Jurkat, Clone E6-1 (cell line): Measurements from ENCODE around the gene TPPP2. TPM values are rescaled to one million over a fixed set of nuclear protein-coding genes. Genes with fewer than 3 reads are reported as not detected.
"Not testable (repeated sequence)": the region's sequence is repeated elsewhere in the genome, so short reads cannot be mapped to it uniquely, and the experiment has no call there.

Experiments used
- DNase-seq: peaks from one replicate; pipeline ENCODE4 v3.0.0-alpha.2; 2011; ENCODE audit warnings: low read depth, low spot score
- H3K4me3 ChIP-seq: 2 replicates; pipeline ENCODE4 v1.5.1; 2011; ENCODE audit warnings: mild to moderate bottlenecking, low read length, control low read depth, moderate library complexity
- polyA plus RNA-seq: library from polyadenylated mRNA; unstranded; fragments of >200 nt; gene quantifications from one replicate; pipeline ENCODE4 v1.2.1, GENCODE V29; 2012; ENCODE audit warnings: missing spikeins; ENCODE audit not compliant: insufficient read length, insufficient read depth

TPPP2 gene
- not detected for polyA plus RNA-seq

DNA sequence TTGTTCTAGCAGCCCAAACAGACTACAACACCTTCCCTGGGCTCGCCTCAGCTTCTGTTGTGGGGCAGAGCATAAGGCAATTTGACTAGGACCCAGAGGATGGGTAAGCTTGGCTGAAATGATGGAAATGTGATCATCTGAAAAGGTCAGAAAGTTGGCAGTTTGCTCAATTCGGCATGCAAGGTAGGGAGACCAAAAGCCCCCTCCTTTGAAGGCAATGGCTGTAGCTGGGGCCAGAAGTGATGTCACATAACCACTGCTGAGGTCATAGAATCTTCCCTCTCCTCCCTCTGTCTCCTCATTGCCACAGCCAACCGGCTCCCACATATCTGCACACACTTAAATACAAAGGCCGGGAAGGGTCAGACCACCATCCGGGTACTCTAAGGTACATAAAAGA, at the start of gene TPPP2:
TSS of gene TPPP2 (plus strand) at position 301 of the 400 bp plus-strand sequence. CDS start 365 bp downstream, outside the sequence.
- no peak within 1 kb of the TSS for H3K4me3 ChIP-seq
- no peak for DNase-seq

DNA sequence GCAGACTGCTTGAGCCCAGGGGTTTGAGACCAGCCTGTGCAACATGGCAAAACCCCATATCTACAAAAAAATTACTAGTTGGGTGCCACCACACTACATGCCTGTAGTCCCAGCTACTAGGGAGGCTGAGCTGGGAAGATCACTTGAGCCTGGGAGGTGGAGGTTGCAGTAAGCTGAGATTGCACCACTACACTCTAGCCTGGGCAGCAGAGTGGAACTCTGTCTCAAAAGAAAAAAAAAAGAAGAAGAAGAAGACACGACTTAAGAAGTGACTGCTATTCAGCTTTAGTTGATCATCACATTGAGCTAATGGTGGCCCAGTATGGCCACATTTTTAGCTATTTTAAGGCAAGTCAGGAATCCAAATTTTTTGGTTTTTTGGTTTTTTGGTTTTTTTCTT, 49.1 kb upstream of the TPPP2 start:
- no peak for DNase-seq

DNA sequence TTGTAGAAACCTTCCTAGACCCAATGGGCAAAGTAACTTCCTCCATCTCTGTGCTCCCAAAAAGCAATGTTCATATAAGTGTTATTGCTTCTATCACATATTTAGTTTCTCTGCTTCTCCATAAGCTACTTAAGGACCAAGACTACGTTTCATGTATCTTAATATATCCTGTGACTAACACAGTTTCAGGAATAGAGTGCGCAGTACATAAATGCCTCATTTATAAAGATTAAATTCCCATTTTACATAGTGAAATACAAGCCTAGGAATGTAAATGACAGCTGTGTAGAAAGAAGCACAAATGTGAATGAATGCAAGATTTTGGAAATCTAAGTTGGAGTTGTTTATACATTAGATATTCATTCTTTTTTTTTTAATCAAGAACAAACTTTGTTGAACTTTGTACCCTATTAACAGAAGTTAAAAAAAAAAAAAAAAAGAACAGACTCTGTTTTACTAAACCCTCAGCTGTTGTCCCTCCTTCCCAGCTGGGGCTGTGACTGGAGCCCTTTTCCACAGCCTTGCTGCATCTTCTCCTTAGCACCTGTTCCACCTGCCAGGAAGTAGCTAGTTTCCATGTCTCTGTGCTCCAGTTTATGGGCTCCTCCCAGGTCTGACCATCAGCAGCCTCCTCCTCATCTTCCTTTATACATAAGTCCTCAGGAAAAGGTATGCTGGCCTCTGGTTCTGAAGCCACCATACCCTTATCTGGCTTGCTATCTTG, 47.2 kb upstream of the TPPP2 start:
- H3K4me3 ChIP-seq: no peak overlapping the region
- no peak for DNase-seq

More for the DNA sequence above, 49.1 kb upstream of the TPPP2 start:
- H3K4me3 ChIP-seq: no peak overlapping the region

DNA sequence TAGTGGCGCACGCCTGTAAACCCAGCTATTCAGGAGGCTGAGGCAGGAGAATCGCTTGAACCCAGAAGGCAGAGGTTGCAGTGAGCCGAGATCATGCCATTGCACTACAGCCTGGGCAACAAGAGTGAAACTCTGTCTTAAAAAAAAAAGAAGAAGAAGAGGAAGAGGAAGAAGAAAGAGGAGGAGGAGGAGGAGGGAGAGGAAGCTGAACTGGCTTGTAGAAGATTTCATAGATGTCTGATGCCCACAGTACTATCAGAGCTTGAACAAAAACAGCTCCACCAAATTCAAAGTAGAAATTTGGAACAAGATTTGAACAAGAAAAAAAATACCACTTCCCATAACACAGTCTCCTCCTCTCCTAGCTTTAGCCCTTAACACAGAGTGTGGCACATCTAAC, 44.4 kb upstream of the TPPP2 start:
- H3K4me3 ChIP-seq, DNase-seq: not testable (repeated sequence)

DNA sequence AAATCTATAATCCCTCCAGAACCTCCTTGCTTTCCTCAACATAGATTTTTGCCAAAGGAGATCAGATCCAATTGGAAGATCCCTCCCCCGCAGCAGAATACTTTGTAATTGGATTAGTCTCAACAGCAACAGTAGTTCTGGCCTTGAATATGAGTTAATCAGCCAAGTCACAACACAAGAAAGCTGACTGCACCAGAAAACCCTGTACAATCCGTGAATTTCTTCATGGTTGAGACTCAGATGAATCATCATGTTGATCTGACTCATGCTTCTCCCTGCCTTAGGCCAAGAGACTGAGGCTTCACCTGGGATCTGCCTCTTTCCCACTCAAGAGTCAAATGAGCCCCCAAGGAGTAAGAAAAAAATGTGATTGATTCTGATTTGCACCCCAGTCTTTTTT, 43.2 kb upstream of the TPPP2 start:
- no peak for DNase-seq
- no peak overlapping the region for H3K4me3 ChIP-seq

DNA sequence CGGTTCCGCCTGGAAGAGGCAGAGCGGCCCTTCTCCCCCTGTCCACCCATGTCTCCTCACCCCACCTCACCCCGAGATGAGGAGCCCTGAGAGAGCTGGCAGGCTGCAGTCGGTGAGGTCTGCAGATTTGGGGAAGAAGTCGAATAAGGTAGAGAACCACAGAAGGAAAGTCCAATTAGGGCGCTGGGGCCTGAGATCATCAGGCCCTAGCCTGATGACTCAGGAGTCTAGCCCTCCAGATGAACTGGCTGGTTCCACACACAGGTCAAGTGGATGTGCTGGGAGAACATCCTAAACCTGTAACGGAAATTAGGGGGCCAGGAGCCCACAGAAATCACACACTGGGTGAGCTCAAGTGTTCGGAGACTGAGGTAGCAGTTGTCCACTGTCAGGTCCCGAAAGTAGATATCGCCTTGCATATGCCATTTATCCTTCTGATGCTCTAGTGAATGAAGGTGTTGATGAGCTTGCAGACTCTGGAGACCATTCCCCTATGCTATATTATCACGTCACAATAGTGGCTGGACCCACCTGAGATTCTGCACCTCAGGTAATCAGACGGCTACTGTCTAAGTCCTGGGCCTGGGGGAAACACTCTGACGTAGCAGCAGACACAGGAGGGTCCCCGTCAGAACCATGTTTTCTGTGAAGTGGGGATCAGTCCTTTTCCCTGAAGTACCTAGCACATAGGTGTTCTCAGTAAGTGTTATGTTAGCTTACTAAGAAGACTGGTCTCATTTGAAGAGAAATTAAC, 41.1 kb upstream of the TPPP2 start:
- DNase-seq: no peak
- H3K4me3 ChIP-seq: peak overlapping the region; percentile 99

DNA sequence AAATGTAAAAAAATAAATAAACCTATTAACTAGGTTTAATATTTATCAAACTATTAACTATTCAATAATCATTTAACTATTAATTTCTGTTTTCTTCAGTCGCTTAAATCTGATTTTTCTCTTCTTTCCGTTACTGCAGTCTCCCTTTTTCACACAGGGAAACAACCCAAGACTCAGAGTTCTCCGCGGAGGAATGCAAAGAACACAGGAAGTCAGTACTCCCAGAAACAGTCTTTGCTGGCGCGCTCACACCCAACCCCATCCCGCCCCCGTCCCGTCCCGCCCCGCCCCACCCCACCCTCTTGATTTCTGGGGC, 40.6 kb upstream of the TPPP2 start:
- peak overlapping the region; percentile 99 for H3K4me3 ChIP-seq
- no peak for DNase-seq

DNA sequence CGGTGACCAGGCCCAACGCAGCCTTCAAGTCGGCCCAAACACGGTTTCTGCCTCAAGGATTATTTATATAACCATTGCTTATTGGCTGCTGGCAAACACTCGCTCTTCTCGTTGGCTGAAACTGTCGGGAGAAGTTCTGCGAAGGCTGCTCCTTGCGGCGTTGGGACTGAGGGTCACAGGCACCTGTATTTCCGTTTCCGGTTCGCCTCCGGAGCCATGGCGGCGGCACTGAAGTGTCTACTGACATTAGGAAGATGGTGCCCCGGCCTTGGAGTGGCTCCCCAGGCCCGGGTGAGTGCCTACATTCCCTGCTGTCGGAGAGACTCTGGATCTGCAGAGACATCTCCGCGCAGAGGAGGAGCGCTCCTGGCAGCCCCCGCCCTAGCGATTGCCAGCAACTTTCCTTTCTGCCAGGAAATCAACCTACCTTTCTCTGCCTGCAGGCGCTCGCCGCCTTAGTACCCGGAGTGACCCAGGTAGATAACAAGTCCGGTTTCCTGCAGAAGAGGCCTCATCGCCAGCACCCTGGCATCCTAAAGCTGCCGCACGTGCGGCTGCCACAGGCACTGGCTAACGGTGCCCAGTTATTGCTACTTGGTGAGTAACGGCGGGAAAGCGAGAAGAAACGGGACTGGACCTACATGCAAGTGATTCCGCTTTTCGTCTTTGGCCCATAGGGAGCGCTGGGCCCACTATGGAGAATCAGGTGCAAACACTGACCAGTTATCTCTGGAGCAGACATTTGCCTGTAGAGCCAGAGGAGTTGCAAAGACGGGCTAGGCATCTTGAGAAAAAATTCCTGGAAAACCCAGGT, 40.0 kb upstream of the TPPP2 start, which contains the start of gene METTL17:
TSS of gene METTL17 (plus strand) at position 194 of the 814 bp plus-strand sequence. CDS start at position 217, 23 bp downstream.
- H3K4me3 ChIP-seq: peak within 1 kb of the TSS; percentile 99
- DNase-seq: peak; percentile 96

DNA sequence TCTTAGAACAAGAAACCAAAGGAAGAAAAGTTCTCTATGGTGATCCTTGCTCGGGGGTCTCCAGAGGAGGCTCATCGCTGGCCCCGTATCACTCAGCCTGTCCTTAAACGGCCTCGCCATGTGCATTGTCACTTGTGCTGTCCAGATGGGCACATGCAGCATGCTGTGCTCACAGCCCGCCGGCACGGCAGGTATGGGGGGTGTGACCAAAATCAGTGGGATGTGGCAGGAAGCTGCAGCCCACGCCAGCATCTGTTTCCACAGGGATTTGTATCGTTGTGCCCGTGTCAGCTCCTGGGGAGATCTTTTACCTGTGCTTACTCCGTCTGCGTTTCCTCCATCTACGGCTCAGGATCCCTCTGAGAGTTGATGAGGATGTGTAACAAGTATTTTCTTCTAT, 33.5 kb upstream of the TPPP2 start:
- DNase-seq: no peak
- no peak overlapping the region for H3K4me3 ChIP-seq

DNA sequence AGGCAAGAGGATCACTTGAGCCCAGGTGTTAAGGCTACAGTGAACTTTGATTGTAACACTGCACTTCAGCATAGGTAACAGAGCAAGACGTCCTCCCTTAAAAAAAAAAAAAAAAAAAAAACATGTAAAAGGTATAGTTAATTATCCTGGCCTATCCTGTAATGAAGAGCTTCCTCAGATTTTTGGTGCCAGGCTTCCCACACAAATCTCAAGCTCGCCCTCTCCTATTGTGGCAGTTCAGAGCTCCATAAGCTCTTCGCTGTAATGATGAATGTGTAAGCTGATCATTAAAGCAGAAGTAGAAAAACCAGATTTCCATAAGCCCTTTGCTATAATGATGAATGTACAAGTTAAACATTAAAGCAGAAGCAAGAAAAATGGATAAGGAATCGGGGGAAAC, 32.9 kb upstream of the TPPP2 start:
- no peak for DNase-seq
- no peak overlapping the region for H3K4me3 ChIP-seq

DNA sequence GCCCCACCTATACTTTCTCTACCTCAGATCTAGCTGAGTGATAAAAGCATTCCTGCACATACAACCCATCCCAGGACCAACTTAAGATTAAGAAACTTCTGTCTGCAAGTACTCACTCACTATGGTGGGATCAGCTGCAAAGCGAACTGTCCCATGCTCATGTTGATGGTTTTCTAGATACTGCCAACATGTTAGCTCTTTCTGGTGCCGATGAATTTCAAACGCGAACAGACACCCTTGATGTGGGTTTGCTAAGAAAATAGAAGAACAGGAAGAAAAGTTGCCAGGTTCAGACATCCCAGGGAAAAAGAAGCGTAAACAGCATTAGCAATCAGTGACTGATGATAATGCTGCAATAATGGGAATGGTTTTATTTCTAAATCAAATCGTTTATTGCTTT, 32.5 kb upstream of the TPPP2 start:
- H3K4me3 ChIP-seq: no peak overlapping the region
- DNase-seq: peak; percentile 33

DNA sequence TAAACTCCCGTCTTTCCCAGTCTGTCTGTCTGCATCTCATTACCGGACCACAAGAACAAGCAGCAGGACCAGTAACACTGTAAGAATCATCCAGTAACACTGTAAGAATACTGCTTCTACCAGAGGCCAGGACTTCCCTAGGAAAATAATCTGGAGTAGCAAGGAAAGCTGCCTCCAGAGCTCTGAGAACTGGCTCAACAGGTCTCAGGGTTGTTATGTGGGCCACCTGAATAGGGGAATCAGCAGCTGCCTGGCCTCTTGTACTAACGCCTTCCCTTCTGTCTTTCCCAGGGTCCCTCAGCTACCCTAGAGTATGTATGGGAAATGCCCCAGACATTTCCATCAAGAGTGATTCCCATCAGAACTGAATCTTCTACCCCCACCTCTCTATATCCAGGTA, 31.9 kb upstream of the TPPP2 start:
- no peak for DNase-seq

DNA sequence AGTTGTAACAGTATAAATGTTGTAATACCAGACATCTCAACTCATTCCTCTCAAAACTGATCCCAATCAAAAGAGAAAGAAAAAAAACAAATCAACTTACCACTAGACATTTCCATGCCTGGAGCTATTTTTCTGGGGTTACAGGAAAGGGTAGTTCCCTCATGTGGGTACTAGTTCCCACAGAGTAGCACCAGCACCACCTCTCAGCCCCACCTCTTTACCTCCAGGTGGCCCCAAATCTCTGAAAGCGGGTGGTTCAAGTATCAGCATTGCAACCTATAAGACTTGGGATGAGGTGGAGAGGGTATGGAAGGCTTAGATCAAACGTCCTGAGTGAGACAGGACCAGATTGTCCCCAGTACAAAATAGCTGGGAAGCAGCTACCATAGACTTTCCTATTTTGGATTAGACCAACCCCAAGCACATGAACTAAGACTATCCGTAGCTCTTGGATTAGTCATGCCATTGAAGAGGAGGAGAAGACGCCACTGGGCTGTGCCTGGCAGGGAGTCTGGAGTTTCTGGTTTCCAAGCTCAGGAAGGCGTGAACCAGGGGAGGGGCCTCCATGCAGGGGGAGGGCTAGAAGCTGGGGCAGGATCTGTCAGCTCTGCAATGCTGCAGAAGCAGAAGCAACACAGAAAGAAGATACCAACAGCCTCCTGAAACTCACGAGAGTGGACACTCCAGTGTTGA, 31.2 kb upstream of the TPPP2 start, which contains the start of gene SLC39A2:
TSS of gene SLC39A2 (plus strand) at position 620 of the 693 bp plus-strand sequence. CDS start 154 bp downstream, outside the sequence.
- no peak within 1 kb of the TSS for H3K4me3 ChIP-seq
- DNase-seq: no peak

More for the DNA sequence above, 31.9 kb upstream of the TPPP2 start:
- H3K4me3 ChIP-seq: no peak overlapping the region

DNA sequence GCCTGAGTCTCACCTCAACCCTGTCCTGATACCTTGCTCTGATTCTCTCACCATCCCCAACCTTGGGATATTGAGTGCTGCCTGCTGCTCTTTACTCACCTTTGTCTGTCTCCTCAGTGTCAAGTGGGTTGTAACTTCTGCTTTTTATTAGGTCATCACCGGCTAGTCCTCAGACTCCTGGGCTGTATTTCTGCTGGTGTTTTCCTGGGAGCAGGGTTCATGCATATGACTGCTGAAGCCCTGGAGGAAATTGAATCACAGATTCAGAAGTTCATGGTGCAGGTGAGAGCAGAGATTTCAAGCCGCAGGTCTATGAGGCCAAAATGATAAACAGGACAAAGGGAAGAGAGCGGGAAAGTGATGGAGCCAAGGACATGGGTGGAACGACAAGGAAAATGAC, 30.4 kb upstream of the TPPP2 start:
- DNase-seq: no peak
- H3K4me3 ChIP-seq: no peak overlapping the region

DNA sequence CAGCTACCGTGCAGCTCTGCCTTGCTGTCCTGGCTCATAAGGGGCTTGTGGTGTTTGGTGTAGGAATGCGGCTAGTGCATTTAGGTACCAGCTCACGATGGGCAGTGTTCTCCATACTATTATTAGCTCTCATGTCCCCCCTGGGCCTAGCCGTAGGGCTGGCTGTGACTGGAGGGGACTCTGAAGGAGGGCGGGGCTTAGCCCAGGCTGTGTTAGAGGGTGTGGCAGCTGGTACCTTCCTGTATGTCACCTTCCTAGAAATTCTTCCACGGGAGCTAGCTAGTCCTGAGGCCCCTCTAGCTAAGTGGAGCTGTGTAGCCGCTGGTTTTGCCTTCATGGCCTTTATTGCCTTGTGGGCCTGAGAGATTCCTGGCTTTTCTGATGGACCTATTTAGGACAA, 28.8 kb upstream of the TPPP2 start:
- H3K4me3 ChIP-seq: no peak overlapping the region
- DNase-seq: no peak

DNA sequence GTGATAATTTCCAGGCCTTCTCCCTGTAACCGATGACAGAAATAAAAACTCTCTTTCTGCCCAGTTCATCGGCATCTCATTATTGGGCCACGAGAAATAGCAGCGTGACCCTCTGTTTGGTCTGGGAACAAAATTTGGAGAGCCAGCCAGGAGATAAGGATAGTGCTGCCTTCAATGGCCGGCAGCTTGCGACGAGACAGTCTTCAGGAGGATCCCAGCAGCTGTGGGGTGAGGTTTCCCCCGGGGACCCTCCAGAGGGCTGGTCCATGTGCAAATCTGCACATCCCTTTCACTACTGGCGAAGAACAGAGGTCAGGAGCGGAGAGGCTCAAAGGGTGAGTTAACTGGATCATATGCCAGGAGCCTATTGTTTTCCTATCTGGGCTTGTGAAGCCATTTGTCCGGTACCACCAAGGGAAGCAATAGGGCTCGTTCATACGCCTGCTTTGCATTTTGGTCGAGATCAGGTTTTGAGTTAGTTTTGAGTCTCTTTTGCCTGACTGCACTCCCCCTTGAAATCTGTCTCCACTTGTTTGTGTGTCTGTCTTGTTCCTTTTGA, 26.1 kb upstream of the TPPP2 start:
- no peak for DNase-seq

DNA sequence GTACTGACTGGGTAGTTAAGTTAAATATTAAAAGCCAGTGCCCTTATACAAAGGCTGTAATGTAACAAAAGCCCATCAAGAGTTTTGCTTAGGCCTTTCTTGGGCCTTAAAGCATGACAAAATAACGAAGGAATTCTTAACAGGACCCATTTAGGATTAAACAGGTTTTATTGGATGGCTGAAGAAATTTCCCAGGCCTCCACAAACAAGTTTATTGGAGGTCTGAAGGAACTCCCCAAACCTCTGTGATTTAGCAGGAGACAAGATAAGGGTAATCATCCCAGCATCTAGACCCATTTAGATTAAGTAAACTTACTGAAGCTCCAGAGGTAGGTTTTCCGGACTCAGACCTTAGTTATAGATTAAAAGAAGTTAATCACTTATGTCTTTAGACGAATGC, 20.3 kb upstream of the TPPP2 start:
- not testable (repeated sequence) for H3K4me3 ChIP-seq, DNase-seq

More for the DNA sequence above, 26.1 kb upstream of the TPPP2 start:
- H3K4me3 ChIP-seq: no peak overlapping the region

DNA sequence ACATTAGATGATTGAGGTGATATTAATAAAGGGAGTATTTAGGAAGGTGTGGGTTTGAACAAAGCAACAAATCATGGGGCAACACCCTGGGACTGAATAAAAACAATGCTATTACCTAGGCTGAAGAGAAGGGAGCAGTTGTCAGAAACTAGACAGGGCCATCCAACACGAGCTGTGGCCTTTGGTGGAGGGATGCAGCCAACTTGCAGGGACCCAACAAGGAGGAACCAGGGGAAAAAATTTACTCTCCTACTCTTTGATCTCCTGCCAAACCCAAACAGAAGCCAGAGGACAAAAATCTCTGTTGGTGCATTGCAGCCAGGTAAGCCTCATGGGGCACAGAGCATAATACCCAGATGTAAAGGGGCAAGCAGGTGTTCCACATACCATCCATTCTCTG, 18.9 kb upstream of the TPPP2 start:
- no peak overlapping the region for H3K4me3 ChIP-seq
- DNase-seq: no peak

DNA sequence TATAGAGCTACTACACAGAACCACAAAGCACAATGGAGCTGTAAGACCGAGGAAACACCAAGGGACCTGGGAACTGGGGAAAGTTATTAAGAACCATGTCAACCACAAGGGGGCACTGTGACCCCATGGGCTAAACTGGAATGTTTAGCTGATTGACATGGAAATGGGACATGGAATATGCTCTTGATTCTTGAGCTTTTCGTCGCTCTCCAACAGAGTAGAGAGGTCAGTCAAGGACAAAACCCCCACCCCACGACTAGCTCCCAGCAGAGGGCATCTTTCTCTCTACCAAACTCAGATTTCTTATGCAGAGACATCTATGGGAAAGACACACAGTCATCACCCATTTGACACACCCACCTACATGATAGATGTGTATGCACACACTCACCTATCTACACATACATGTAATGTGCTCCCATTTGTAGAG, 15.2 kb upstream of the TPPP2 start:
- H3K4me3 ChIP-seq: no peak overlapping the region
- DNase-seq: peak; percentile 76
